Right renal pelvis (tissue), 4 donors: Measurements from ENCODE around the gene NPC1. TPM values are rescaled to one million over a fixed set of nuclear protein-coding genes. Genes with fewer than 3 reads are reported as not detected.
"Not testable (repeated sequence)": the region's sequence is repeated elsewhere in the genome, so short reads cannot be mapped to it uniquely, and the experiment has no call there.

ENCODE experiments used
- DNase-seq, 4 donors: peaks; one replicate each; pipeline ENCODE4 v3.0.0-alpha.2; 2013; ENCODE audit warnings: low read depth in 4 of 4, low spot score in 3 of 4, missing footprints in 1 of 4
- polyA plus RNA-seq, 4 donors: library from polyadenylated mRNA; unstranded; fragments of 120-200 nt; gene quantifications; one replicate each; pipeline ENCODE4 v1.2.1, GENCODE V29; 2013; ENCODE audit not compliant: insufficient read length in 4 of 4

Gene NPC1
- 10 to 100 TPM; 18.4 to 23.1 (median 20.2) TPM for polyA plus RNA-seq

- DNase-seq = peak; percentile 85 to 92 (median 88)
Measured at GRCh38 chr18:23586249-23587196, at the start of gene NPC1. Gene NPC1 (minus strand): TSS chr18:23586506. CDS start chr18:23586343, 163 bp downstream.

GRCh38 chr18:23636071-23636399 is 49.7 kb upstream of the NPC1 start:
- DNase-seq = no peak

- DNase-seq = no peak
Measured at GRCh38 chr18:23635283-23636070, 49.2 kb upstream of the NPC1 start.

GRCh38 chr18:23634692-23635091 is 48.4 kb upstream of the NPC1 start:
- DNase-seq = no peak

DNA sequence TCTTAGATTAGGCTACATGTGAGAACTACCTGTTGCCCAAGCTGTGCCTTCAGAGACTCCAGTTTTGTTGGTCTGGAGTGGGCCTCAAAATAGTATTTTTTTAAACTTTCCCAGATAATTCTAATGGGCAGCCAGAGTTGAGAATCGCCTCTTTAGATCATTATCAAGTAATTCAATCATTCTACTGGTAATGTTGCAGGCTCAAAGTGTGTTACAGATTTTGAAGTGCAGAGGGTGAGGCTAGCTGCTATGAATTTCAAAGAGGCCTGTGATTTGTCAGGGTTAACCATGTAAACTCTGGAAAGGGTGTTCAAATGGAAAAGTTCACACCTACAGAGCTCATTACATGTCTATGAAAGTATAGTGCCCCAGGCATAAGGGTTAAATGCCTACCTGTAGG is 46.3 kb upstream of the NPC1 start:
- DNase-seq = no peak

DNA sequence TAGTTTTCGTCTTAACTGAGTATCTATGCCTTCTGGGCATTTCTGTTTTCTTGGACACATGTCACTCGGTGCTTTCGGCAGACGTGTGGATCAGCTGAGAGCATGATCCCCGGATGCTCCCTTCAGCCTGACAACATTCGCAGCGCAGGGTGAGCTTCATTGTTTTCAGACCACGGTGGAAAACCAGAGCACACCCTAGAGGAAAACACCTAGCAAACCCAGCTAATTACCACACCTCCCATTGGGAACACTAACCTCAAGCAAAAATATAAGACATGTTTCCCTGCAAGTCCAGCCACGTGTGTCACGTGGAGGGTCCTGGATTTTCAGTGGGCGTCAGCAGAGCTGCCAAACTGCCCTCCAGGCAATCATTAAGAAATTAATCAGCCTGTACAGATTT is 45.4 kb upstream of the NPC1 start:
- DNase-seq = no peak

DNA sequence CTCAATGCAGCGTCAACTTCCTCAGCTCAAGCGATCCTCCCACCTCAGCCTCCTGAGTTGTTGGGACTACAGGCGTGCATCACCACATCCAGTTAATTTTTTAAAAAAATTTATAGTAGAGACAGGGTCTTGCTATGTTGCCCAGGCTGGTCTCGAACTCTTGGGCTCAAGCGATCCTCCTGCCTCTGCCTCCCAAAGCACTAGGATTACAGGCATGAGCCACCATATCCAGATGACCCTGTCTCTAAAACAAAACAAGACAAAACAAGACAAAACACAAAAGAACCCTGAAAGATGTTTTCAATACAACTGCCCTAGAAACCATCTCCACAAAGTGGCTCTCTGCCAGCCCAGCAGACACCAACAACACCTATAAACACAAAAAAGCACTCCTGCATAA is 45.0 kb upstream of the NPC1 start:
- DNase-seq = no peak

GRCh38 chr18:23629444-23629946 is 43.2 kb upstream of the NPC1 start:
- DNase-seq = no peak

DNA sequence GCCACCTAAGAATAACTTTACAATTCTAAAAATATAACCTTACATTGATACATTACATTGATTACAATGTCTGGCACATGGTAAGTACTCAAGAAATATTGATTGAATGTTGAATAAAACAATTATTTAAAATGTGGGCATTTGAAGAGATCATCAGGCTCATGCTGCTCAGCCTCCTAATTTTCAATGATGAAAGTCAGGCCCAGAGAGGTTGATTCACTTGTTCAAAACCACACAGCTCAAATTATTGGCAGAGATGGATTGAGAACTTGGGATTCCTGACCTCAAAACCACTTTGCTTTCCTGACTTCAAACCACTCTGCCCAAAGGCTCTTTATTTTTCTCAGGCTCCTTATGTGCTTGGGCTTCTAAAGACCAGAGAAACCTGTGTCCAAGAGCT is 41.7 kb upstream of the NPC1 start:
- no peak for DNase-seq

DNA sequence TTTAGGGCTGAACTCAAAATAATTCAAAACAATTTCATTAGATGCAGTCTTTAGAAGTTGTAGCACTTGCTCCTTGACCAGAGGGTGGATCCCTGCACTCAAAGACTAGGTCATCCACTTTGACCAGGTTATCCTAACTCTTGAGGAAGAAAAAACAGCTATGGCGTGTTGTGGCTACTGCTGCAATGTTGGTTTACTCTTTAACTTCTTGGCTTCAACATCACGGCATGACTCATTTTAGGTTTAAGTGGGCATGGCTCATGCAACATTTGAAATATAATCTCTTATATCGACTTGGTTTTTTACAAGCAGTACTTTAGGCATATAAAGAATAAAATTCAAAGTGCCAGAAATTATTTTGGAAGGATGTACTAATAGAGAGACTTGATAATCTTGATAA is 41.0 kb upstream of the NPC1 start:
- DNase-seq = no peak

DNA sequence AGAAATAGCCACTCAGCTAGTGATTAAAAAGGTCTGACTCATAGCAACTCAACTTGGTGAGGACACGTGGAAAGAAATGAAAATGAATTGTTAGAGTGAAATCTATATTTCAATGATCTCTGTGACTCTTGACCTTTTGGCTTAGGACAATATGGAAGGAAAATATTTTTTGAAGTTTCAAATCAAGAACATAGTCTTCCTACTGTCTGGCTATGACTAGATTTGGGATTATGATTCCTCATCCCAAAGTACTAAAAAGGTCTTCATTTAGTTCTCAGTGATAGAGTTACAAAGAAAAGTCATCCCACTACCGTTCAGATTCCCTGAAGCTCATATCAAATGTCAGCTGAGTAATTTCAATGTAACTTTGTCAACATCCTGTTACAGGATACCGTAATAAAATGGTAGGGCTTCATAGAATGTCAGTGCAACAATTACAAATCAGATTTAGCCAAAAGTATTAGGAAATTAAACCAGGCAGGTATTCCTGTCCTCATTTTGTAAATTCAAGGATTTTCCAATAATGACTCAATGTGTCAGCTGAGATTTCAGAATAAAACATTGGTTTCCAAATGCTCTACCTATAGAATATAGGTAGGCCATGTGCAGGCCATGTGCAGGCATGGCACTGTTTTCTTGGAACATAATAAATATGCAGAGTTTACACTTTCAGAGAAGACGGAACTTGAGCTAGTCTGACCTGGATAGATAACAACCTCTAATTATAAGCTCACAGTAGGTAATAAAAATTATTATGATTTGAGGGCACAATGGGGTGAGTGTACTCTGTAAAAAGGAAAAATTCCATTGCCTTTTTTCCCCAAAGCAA is 40.4 kb upstream of the NPC1 start:
- DNase-seq = no peak

DNA sequence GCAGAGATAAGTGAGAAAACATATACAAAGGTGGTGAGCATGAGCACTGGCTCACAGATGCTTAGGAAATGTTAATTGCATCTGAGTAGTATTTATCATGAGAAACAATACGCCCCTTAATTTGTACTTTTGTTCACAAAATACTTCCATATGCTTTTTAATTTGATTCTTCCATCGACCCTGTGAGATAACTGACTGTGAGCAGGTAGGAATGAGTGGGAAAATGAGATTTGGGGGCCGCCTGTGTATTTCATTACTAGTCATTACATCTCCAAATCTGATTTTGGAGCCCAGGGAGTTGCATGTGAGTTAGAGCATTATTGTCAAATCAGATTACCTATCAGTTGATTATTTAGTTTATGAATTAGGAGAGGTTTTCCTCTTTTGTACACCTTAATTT is 36.7 kb upstream of the NPC1 start:
- no peak for DNase-seq

DNA sequence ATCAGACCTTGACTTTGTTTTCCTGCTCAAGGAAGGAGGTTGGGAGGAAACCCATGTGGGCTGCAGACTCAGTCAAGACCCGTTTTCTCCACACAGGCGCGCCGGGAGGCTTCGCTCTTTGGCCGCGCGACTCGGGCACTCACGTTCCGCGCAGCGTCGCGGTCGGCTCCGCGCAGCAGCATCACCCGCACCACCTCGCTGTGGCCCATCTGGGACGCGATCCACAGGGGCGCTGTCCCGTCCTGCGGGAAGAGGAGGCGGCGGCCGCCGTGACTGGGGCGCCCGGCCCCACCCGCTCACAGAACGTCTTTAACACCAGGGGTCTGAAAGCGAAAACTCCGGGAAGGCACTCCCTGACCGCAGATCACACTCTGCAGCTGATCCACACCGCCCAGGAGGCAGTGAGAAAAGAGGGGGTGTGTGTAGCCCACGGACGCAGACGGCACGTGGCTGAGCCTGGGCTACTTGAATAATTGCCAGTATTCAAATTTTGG is 33.1 kb upstream of the NPC1 start:
- DNase-seq = peak in 1 of 4 donors; percentile 29

DNA sequence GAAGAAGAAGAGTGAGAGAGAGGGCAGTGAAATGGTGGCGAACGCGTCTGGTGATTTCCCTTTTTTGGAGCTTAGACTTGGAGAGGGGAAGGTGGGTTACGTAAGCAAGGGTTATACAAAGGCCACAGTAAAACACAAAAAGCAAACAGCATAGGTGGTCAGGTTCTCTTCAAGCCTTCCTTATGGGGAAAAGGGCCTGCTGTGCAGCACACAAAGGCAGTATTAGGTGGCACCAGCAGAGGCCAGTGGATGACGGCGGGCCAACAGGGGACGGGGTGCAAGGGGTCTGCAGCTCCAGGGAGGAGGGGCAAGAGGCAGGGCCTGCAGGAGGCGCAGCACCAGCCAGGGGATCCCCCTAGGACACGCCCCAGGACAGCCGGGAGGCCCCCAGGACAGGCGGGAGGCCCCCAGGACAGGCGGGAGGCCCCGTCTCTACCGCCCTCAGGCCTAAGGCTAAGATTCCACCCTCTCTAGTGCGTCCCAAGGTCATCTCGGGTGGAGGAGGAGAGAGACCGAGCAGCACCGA is 32.6 kb upstream of the NPC1 start:
- DNase-seq = no peak

- DNase-seq = no peak
Measured at GRCh38 chr18:23617412-23618014, 31.2 kb upstream of the NPC1 start.

GRCh38 chr18:23616258-23616657 is 30.0 kb upstream of the NPC1 start:
- DNase-seq = no peak

DNA sequence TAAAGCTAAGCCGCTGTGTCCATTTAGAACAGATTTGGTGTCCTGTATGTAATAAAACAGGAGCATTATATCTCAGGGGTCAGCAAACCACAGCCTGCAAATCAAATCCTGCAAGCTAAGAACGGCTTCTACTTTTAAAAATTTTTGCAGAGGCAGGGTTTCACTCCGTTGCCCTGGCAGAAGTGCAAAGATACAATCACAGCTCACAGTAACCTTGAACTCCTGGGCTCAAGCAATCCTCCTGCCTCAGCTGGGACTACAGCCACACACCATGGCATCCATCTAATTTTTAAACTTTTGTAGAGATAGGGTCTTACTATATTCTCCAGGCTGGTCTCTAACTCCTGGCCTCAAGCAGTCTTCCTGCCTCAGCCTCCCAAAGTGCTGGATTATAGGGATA is 28.6 kb upstream of the NPC1 start:
- no peak for DNase-seq

DNA sequence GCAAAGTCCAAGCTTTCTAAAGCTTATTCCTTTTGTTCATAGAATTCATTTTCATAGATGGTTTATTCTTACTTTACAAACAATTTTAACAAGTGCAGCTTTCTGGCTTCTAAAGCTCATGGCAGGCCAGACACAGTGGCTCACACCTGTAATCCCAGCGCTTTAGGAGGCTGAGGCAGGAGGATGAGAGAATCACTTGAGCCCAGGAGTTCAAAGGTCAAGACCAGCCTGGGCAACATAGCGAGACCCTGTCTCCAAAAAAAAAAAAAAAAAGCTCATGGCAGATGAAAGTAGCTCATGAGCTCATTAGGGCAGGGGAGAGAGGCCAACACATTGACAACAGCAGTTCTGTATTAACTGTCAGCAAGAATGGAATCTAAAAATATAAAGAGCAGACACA is 28.1 kb upstream of the NPC1 start:
- DNase-seq = no peak

DNA sequence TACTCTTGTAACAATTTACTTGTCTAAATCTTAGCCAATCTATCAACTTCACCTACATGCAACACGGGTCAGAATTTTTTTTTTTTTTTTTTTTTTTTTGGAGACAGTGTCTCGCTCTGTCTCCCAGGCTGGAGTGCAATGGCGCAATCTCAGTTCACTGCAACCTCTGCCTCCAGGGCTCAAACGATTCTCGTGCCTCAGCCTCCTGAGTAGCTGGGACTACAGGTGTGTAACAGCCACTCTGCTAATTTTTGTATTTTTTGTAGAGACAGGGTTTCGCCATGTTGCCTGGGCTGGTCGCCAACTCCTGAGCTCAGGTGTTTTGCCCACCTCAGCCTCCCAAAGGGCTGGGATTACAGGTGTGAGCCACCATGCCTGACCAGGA is 26.8 kb upstream of the NPC1 start:
- not testable (repeated sequence) for DNase-seq
